ENCODE data around the gene CNIH1. TPM values are rescaled to one million over a fixed set of nuclear protein-coding genes. Genes with fewer than 3 reads are reported as not detected.
"Not testable (repeated sequence)": the region's sequence is repeated elsewhere in the genome, so short reads cannot be mapped to it uniquely, and the experiment has no call there.

The CNIH1 gene
- total and polyA plus RNA-seq, 4 experiments from 2014 or later, result 46.9 to 128 (median 71.6) TPM

DNA sequence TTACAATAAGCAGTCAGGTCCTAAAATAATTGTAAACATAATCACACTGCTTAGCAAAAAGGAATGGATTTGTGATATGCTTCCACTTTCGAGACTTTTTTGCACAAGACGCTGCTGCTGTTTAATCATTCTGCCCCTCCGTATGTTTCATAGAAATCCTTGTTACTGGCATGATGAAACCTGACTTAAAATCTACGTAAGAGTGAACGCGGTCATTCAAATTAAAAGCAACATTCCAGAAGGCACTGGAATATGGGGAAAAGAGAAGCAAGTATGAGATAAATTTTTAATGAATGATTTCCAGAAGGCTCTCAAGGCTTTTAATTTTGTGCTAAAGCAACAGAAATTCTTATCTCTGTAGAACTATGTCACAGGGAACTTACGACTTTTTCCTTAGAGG lies 1.1 kb downstream of the CNIH1 start:
- H3K4me1 Mint-ChIP-seq, result peaks cover 38 to 67% (median 46%) of the 10 kb centered on the region in 4 donors
- H3K4me3 Mint-ChIP-seq, result peak overlapping the region; percentile 83 to 93 (median 91)
- H3K36me3 ChIP-seq (ENCODE audit: insufficient read depth, low read length), result no peaks in the 10 kb centered on the region
- no peak overlapping the region for H3K27ac ChIP-seq (ENCODE audit: low read depth, low read length)
- no peaks in the 10 kb centered on the region for H3K27me3 Mint-ChIP-seq
- ChIA-PET CTCF (ENCODE audit: partially characterized antibody) (interaction anchor here (0.9 to 2.2 kb wide), 2 partner anchors 44 to 49 kb away, joined by 3 to 7 read pairs; partner anchors contain the start of genes CDKN3 and GMFB), POLR2A (ENCODE audit: partially characterized antibody) (interaction anchor here (1.2 to 3.0 kb wide), 2 partner anchors 42 to 69 kb away, joined by 4 to 13 read pairs; partner anchors contain the start of gene CGRRF1)
- peak overlapping the region in 6 of 7 donors; percentile 23 to 93 (median 90) for H3K27ac Mint-ChIP-seq
- H3K27me3 ChIP-seq (ENCODE audit: insufficient read depth, low read length), result no peaks in the 10 kb centered on the region
- peak overlapping the region in 1 of 2 donors; percentile 61 for H3K4me3 ChIP-seq (ENCODE audit: low read length in 2 of 2)
- peaks cover 61% of the 10 kb centered on the region for H3K4me1 ChIP-seq (ENCODE audit: insufficient read depth, low read length)
- peaks cover 0 to 1% (median 0%) of the 10 kb centered on the region in 8 donors for H3K9me3 Mint-ChIP-seq
- no peak for DNase-seq
- H3K36me3 Mint-ChIP-seq, result peaks cover 0 to 16% of the 10 kb centered on the region in 2 donors
- intact Hi-C loops (cut with micrococcal nuclease), result loop anchor here (2.0 to 5.0 kb wide), 4 partner anchors 187 to 488 kb away; partner anchors contain the start of gene GCH1
- no peaks in the 10 kb centered on the region for H3K9me3 ChIP-seq (ENCODE audit: control insufficient read depth in 1 of 2, low read length in 2 of 2)

GRCh38 chr14:54438703-54439102 lies 2.5 kb downstream of the CNIH1 start:
- H3K36me3 Mint-ChIP-seq, result peaks cover 8 to 28% of the 10 kb centered on the region in 2 donors
- no peaks in the 10 kb centered on the region for H3K27me3 Mint-ChIP-seq
- Histone ChIP-seq H3K36me3 (ENCODE audit: insufficient read depth, low read length) (no peaks in the 10 kb centered on the region), H3K9me3 (ENCODE audit: control insufficient read depth in 1 of 2, low read length in 2 of 2) (no peaks in the 10 kb centered on the region), H3K4me1 (ENCODE audit: insufficient read depth, low read length) (peaks cover 67% of the 10 kb centered on the region), H3K4me3 (ENCODE audit: low read length in 2 of 2) (no peak overlapping the region), H3K27me3 (ENCODE audit: insufficient read depth, low read length) (no peaks in the 10 kb centered on the region), H3K27ac (ENCODE audit: low read depth, low read length) (no peak overlapping the region)
- H3K4me3 Mint-ChIP-seq, result peak overlapping the region in 4 of 8 donors; percentile 17 to 66 (median 34)
- no peak for DNase-seq
- ChIA-PET POLR2A (ENCODE audit: partially characterized antibody) (interaction anchor here (1.0 kb wide), 1 partner anchor 50 kb away, joined by 3 read pairs; the partner anchor contains the start of gene GMFB), CTCF (ENCODE audit: partially characterized antibody) (interaction anchor here (0.9 to 2.2 kb wide), 3 partner anchors 18 to 43 kb away, joined by 3 to 7 read pairs (median 4); partner anchors contain the start of gene CDKN3)
- no peaks in the 10 kb centered on the region for H3K9me3 Mint-ChIP-seq
- intact Hi-C loops (cut with micrococcal nuclease), result no loop called here
- peaks cover 44 to 80% (median 57%) of the 10 kb centered on the region in 4 donors for H3K4me1 Mint-ChIP-seq
- peak overlapping the region in 3 of 7 donors; percentile 31 to 88 (median 55) for H3K27ac Mint-ChIP-seq

DNA sequence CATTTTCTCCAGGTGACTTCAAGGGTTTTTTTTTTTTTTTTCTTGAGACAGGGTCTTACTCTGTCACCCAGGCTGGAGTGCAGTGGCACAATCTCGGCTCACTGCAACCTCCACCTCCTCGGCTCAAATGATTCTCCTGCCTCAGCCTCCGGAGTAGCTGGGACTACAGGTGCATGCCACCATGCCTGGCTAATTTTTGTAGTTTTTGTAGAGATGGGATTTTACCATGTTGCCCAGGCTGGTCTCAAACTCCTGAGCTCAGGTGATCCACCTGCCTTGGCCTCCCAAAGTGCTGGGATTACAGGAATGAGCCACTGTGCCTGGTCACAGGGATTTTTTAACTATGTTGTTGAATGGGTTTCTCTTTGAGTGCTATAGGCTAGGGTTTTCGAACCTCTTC lies 3.2 kb downstream of the CNIH1 start:
- H3K9me3 ChIP-seq (ENCODE audit: control insufficient read depth in 1 of 2, low read length in 2 of 2); H3K27me3 ChIP-seq (ENCODE audit: insufficient read depth, low read length); H3K27me3 Mint-ChIP-seq; H3K36me3 ChIP-seq (ENCODE audit: insufficient read depth, low read length); H3K9me3 Mint-ChIP-seq; DNase-seq; intact Hi-C loops (cut with micrococcal nuclease); H3K4me3 ChIP-seq (ENCODE audit: low read length in 2 of 2); H3K27ac ChIP-seq (ENCODE audit: low read depth, low read length): not testable (repeated sequence)
- H3K4me1 ChIP-seq (ENCODE audit: insufficient read depth, low read length), result peaks cover 67% of the 10 kb centered on the region
- Mint-ChIP-seq H3K27ac (peak overlapping the region in 1 of 7 donors; percentile 52), H3K36me3 (peaks cover 8 to 33% of the 10 kb centered on the region in 2 donors), H3K4me3 (peak overlapping the region in 1 of 8 donors; percentile 18), H3K4me1 (peaks cover 46 to 88% (median 62%) of the 10 kb centered on the region in 4 donors)
- POLR2A ChIA-PET (ENCODE audit: partially characterized antibody), result interaction anchor here (1.0 kb wide), 1 partner anchor 51 kb away, joined by 3 read pairs; the partner anchor contains the start of gene GMFB
- CTCF ChIA-PET (ENCODE audit: partially characterized antibody), result interaction anchor here (0.9 to 1.0 kb wide), 2 partner anchors 17 to 19 kb away, joined by 3 to 4 read pairs; no protein-coding TSS in a partner anchor

DNA sequence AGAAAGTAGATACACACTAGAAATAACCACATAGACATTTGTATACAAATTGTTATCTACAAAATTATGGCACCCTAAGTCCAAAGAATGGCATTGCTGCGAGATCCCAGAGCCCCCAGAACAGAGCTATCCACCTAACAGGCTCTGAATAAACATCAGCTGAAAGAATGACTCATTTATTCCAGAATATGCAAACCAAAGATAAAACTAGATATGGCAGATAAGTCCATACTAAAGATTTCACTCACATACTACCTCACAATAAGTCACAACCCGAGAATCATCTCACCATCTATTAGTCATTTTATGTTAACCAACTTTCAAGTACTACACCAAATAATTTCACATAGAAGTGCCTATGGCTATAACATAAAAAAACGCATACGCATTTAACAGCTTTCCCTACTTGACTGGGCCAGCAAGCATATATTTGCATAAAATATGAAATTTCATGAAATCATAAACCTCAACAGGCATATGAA lies 5.6 kb downstream of the CNIH1 start:
- ChIA-PET CTCF (ENCODE audit: partially characterized antibody) (interaction anchor here (1.5 to 1.7 kb wide), 3 partner anchors 12 to 52 kb away, joined by 3 to 6 read pairs (median 4); no protein-coding TSS in a partner anchor), POLR2A (ENCODE audit: partially characterized antibody) (interaction anchor here (1.2 to 1.5 kb wide), 2 partner anchors 11 to 39 kb away, joined by 4 to 5 read pairs; partner anchors contain the start of gene CDKN3)
- Mint-ChIP-seq H3K4me3 (peak overlapping the region in 6 of 8 donors; percentile 4 to 67 (median 38)), H3K36me3 (peaks cover 12 to 46% of the 10 kb centered on the region in 2 donors), H3K27ac (peak overlapping the region in 5 of 7 donors; percentile 5 to 76 (median 24)), H3K27me3 (no peaks in the 10 kb centered on the region), H3K9me3 (no peaks in the 10 kb centered on the region), H3K4me1 (peaks cover 39 to 79% (median 58%) of the 10 kb centered on the region in 4 donors)
- H3K4me1 ChIP-seq (ENCODE audit: insufficient read depth, low read length), result peaks cover 59% of the 10 kb centered on the region
- intact Hi-C loops (cut with micrococcal nuclease), result no loop called here
- H3K4me3 ChIP-seq (ENCODE audit: low read length in 2 of 2), result no peak overlapping the region
- H3K27me3 ChIP-seq (ENCODE audit: insufficient read depth, low read length), result no peaks in the 10 kb centered on the region
- H3K27ac ChIP-seq (ENCODE audit: low read depth, low read length), result no peak overlapping the region
- no peak for DNase-seq
- peaks cover 3% of the 10 kb centered on the region for H3K36me3 ChIP-seq (ENCODE audit: insufficient read depth, low read length)
- no peaks in the 10 kb centered on the region for H3K9me3 ChIP-seq (ENCODE audit: control insufficient read depth in 1 of 2, low read length in 2 of 2)

DNA sequence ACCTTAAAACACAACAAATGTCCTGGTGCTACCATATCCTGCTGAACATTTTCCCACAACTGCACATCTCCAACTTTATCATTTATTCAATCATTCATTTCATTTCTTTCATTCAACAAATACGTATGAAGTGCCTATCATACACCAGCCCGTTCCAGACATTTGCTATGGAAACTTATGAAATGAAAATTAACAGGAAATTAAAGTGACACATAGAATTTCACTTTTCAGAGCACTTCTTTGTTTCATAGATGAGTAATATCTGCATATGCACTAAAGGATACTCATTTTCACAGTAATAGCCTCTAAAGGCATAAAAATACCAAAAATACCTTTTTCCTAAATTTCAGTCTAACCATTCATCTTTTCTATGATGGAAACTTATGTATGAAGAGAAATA lies 12.6 kb downstream of the CNIH1 start:
- Mint-ChIP-seq H3K27me3 (no peaks in the 10 kb centered on the region), H3K36me3 (peaks cover 39 to 81% of the 10 kb centered on the region in 2 donors), H3K27ac (no peak overlapping the region), H3K4me3 (no peak overlapping the region), H3K9me3 (no peaks in the 10 kb centered on the region), H3K4me1 (peaks cover 3 to 14% (median 10%) of the 10 kb centered on the region in 4 donors)
- no peak for DNase-seq
- intact Hi-C loops (cut with micrococcal nuclease), result no loop called here
- Histone ChIP-seq H3K27ac (ENCODE audit: low read depth, low read length) (no peak overlapping the region), H3K36me3 (ENCODE audit: insufficient read depth, low read length) (peaks cover 19% of the 10 kb centered on the region), H3K4me3 (ENCODE audit: low read length in 2 of 2) (no peak overlapping the region), H3K9me3 (ENCODE audit: control insufficient read depth in 1 of 2, low read length in 2 of 2) (no peaks in the 10 kb centered on the region), H3K4me1 (ENCODE audit: insufficient read depth, low read length) (no peaks in the 10 kb centered on the region), H3K27me3 (ENCODE audit: insufficient read depth, low read length) (no peaks in the 10 kb centered on the region)
- ChIA-PET POLR2A (ENCODE audit: partially characterized antibody) (no interaction called here), CTCF (ENCODE audit: partially characterized antibody) (no interaction called here)

GRCh38 chr14:54427871-54428270 lies 13.3 kb downstream of the CNIH1 start:
- Mint-ChIP-seq H3K36me3 (peaks cover 39 to 78% of the 10 kb centered on the region in 2 donors), H3K4me3 (no peak overlapping the region), H3K9me3 (no peaks in the 10 kb centered on the region), H3K27me3 (no peaks in the 10 kb centered on the region), H3K4me1 (peaks cover 1 to 8% (median 4%) of the 10 kb centered on the region in 4 donors), H3K27ac (peak overlapping the region in 2 of 7 donors; percentile 0 to 41)
- no peak overlapping the region for H3K4me3 ChIP-seq (ENCODE audit: low read length in 2 of 2)
- no peaks in the 10 kb centered on the region for H3K9me3 ChIP-seq (ENCODE audit: control insufficient read depth in 1 of 2, low read length in 2 of 2)
- intact Hi-C loops (cut with micrococcal nuclease), result no loop called here
- no peaks in the 10 kb centered on the region for H3K4me1 ChIP-seq (ENCODE audit: insufficient read depth, low read length)
- H3K27ac ChIP-seq (ENCODE audit: low read depth, low read length), result no peak overlapping the region
- H3K27me3 ChIP-seq (ENCODE audit: insufficient read depth, low read length), result no peaks in the 10 kb centered on the region
- ChIA-PET CTCF (ENCODE audit: partially characterized antibody) (no interaction called here), POLR2A (ENCODE audit: partially characterized antibody) (no interaction called here)
- peaks cover 19% of the 10 kb centered on the region for H3K36me3 ChIP-seq (ENCODE audit: insufficient read depth, low read length)
- DNase-seq, result no peak

GRCh38 chr14:54425537-54426274 lies 15.5 kb downstream of the CNIH1 start:
- Mint-ChIP-seq H3K9me3 (no peaks in the 10 kb centered on the region), H3K27ac (peak overlapping the region in 2 of 7 donors; percentile 1 to 11), H3K4me1 (peaks cover 0 to 1% (median under 1%) of the 10 kb centered on the region in 4 donors), H3K27me3 (no peaks in the 10 kb centered on the region), H3K4me3 (no peak overlapping the region), H3K36me3 (peaks cover 36 to 64% of the 10 kb centered on the region in 2 donors)
- Histone ChIP-seq H3K27ac (ENCODE audit: low read depth, low read length) (no peak overlapping the region), H3K9me3 (ENCODE audit: control insufficient read depth in 1 of 2, low read length in 2 of 2) (no peaks in the 10 kb centered on the region), H3K27me3 (ENCODE audit: insufficient read depth, low read length) (no peaks in the 10 kb centered on the region), H3K36me3 (ENCODE audit: insufficient read depth, low read length) (peaks cover 18% of the 10 kb centered on the region), H3K4me3 (ENCODE audit: low read length in 2 of 2) (no peak overlapping the region), H3K4me1 (ENCODE audit: insufficient read depth, low read length) (no peaks in the 10 kb centered on the region)
- ChIA-PET CTCF (ENCODE audit: partially characterized antibody) (no interaction called here), POLR2A (ENCODE audit: partially characterized antibody) (no interaction called here)
- intact Hi-C loops (cut with micrococcal nuclease), result no loop called here
- DNase-seq, result no peak
